ENCODE measurements around the gene ACKR2.

The ACKR2 gene

DNA sequence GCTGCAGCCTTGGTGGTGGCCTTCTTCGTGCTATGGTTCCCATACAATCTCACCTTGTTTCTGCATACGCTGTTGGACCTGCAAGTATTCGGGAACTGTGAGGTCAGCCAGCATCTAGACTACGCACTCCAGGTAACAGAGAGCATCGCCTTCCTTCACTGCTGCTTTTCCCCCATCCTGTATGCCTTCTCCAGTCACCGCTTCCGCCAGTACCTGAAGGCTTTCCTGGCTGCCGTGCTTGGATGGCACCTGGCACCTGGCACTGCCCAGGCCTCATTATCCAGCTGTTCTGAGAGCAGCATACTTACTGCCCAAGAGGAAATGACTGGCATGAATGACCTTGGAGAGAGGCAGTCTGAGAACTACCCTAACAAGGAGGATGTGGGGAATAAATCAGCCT is 56.0 kb downstream of the ACKR2 start:
- Histone ChIP-seq H3K9me3 (ENCODE audit: control insufficient read depth, insufficient read depth, low read length) (no peaks in the 10 kb centered on the region), H3K4me3 (ENCODE audit: low read depth, low read length) (no peak overlapping the region), H3K4me1 (ENCODE audit: control insufficient read depth, insufficient read depth, low read length) (no peaks in the 10 kb centered on the region), H3K27ac (ENCODE audit: low read depth, low read length) (no peak overlapping the region), H3K36me3 (ENCODE audit: control insufficient read depth, insufficient read depth, low read length) (no peaks in the 10 kb centered on the region), H3K27me3 (ENCODE audit: control insufficient read depth, insufficient read depth, low read length) (no peaks in the 10 kb centered on the region), H3K9ac (ENCODE audit: low read depth, low read length) (no peak overlapping the region)

- Histone ChIP-seq H3K4me1 (ENCODE audit: control insufficient read depth, insufficient read depth, low read length) (no peaks in the 10 kb centered on the region), H3K36me3 (ENCODE audit: control insufficient read depth, insufficient read depth, low read length) (no peaks in the 10 kb centered on the region), H3K4me3 (ENCODE audit: low read depth, low read length) (no peak overlapping the region), H3K9me3 (ENCODE audit: control insufficient read depth, insufficient read depth, low read length) (no peaks in the 10 kb centered on the region), H3K27me3 (ENCODE audit: control insufficient read depth, insufficient read depth, low read length) (no peaks in the 10 kb centered on the region), H3K27ac (ENCODE audit: low read depth, low read length) (no peak overlapping the region), H3K9ac (ENCODE audit: low read depth, low read length) (no peak overlapping the region)
These were observed 57.9 kb downstream of the ACKR2 start for GRCh38 chr3:42867138-42867537.

DNA sequence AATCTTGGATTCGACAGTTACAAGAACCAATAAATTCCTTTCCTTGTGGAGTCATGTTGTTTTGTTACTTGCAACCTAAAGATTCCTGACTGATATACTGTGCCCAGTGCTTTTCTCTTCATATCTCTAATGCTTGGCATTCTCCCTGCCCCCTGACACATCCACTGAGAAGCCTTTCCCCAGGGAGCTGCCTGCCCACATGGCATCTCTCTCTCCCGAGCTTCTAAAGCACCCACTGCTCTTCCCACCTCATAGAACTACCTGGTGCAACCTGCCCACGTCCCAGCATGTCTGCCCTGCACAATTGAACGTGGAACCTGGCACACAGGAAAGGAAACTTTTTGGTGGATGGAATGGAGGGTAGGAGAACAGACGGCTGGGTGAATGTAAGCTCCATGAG is 59.6 kb downstream of the ACKR2 start:
- no peaks in the 10 kb centered on the region for H3K9me3 ChIP-seq (ENCODE audit: control insufficient read depth, insufficient read depth, low read length)
- no peaks in the 10 kb centered on the region for H3K27me3 ChIP-seq (ENCODE audit: control insufficient read depth, insufficient read depth, low read length)
- H3K4me3 ChIP-seq (ENCODE audit: low read depth, low read length), result no peak overlapping the region
- H3K9ac ChIP-seq (ENCODE audit: low read depth, low read length), result no peak overlapping the region
- no peaks in the 10 kb centered on the region for H3K36me3 ChIP-seq (ENCODE audit: control insufficient read depth, insufficient read depth, low read length)
- H3K4me1 ChIP-seq (ENCODE audit: control insufficient read depth, insufficient read depth, low read length), result no peaks in the 10 kb centered on the region
- no peak overlapping the region for H3K27ac ChIP-seq (ENCODE audit: low read depth, low read length)

- Histone ChIP-seq H3K4me1 (ENCODE audit: control insufficient read depth, insufficient read depth, low read length) (no peaks in the 10 kb centered on the region), H3K36me3 (ENCODE audit: control insufficient read depth, insufficient read depth, low read length) (no peaks in the 10 kb centered on the region), H3K4me3 (ENCODE audit: low read depth, low read length) (no peak overlapping the region), H3K27ac (ENCODE audit: low read depth, low read length) (no peak overlapping the region), H3K9ac (ENCODE audit: low read depth, low read length) (no peak overlapping the region), H3K9me3 (ENCODE audit: control insufficient read depth, insufficient read depth, low read length) (no peaks in the 10 kb centered on the region), H3K27me3 (ENCODE audit: control insufficient read depth, insufficient read depth, low read length) (no peaks in the 10 kb centered on the region)
These were observed 62.4 kb downstream of the ACKR2 start for GRCh38 chr3:42871592-42872196.

GRCh38 chr3:42872718-42873117 is 63.5 kb downstream of the ACKR2 start:
- Histone ChIP-seq H3K36me3 (ENCODE audit: control insufficient read depth, insufficient read depth, low read length) (no peaks in the 10 kb centered on the region), H3K27me3 (ENCODE audit: control insufficient read depth, insufficient read depth, low read length) (no peaks in the 10 kb centered on the region), H3K4me1 (ENCODE audit: control insufficient read depth, insufficient read depth, low read length) (no peaks in the 10 kb centered on the region), H3K4me3 (ENCODE audit: low read depth, low read length) (no peak overlapping the region), H3K9ac (ENCODE audit: low read depth, low read length) (no peak overlapping the region), H3K27ac (ENCODE audit: low read depth, low read length) (no peak overlapping the region), H3K9me3 (ENCODE audit: control insufficient read depth, insufficient read depth, low read length) (no peaks in the 10 kb centered on the region)

DNA sequence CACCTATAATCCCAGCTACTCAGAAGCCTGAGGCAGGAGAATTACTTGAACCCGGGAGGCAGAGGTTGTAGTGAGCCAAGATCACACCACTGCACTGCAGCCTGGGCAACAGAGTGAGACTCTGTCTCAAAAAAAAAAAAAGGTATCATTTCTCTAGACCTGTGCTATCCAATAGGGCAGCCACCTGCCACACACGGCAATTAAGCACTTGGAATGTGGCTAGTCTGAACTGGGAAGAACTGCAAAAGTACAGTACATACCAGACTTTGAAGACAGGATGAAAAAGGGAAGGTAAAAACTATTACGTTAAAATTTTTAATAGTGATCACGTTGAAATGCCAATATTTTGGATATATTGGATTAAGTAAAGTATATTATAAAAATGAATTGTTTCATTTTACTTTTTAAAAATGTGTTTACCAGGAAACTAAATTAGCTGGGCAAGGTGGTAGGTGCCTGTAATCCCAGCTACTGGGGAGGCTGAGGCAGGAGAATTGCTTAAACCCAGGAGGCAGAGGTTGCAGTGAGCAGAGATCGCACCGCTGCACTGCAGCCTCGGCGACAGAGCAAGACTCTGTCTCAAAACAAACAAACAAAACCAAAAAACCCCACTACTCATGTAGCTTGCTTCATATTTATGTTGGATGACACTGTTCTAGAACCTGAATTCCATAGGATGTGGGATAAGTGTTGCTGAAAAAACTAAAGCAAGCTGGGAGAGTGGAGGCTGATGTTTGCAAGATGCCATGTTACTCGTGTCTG is 64.2 kb downstream of the ACKR2 start:
- no peak overlapping the region for H3K27ac ChIP-seq (ENCODE audit: low read depth, low read length)
- no peaks in the 10 kb centered on the region for H3K36me3 ChIP-seq (ENCODE audit: control insufficient read depth, insufficient read depth, low read length)
- H3K4me1 ChIP-seq (ENCODE audit: control insufficient read depth, insufficient read depth, low read length), result no peaks in the 10 kb centered on the region
- H3K9me3 ChIP-seq (ENCODE audit: control insufficient read depth, insufficient read depth, low read length), result no peaks in the 10 kb centered on the region
- H3K4me3 ChIP-seq (ENCODE audit: low read depth, low read length), result no peak overlapping the region
- H3K9ac ChIP-seq (ENCODE audit: low read depth, low read length), result no peak overlapping the region
- no peaks in the 10 kb centered on the region for H3K27me3 ChIP-seq (ENCODE audit: control insufficient read depth, insufficient read depth, low read length)

DNA sequence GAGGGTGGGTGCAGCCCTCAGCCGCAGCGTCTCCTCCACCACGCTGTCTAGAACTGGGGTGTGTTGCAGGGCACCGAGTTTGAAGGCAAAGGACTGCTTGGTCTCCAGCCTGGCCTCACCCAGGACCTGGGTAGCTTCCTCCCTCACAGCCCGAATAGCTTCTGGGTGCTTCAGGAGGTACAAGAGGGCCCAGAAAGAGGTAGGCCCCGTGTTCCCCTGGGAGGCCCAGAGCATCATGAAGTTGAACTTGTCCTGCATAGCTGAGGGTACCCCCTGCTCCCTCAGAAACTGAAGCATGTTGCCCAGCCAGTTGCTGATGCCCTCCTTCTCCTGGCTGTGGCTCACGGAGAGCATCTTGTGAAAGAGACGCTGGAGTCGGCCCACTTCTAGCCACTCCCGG is 65.5 kb downstream of the ACKR2 start:
- no peaks in the 10 kb centered on the region for H3K9me3 ChIP-seq (ENCODE audit: control insufficient read depth, insufficient read depth, low read length)
- no peak overlapping the region for H3K9ac ChIP-seq (ENCODE audit: low read depth, low read length)
- no peaks in the 10 kb centered on the region for H3K4me1 ChIP-seq (ENCODE audit: control insufficient read depth, insufficient read depth, low read length)
- no peaks in the 10 kb centered on the region for H3K27me3 ChIP-seq (ENCODE audit: control insufficient read depth, insufficient read depth, low read length)
- no peak overlapping the region for H3K4me3 ChIP-seq (ENCODE audit: low read depth, low read length)
- no peaks in the 10 kb centered on the region for H3K36me3 ChIP-seq (ENCODE audit: control insufficient read depth, insufficient read depth, low read length)
- no peak overlapping the region for H3K27ac ChIP-seq (ENCODE audit: low read depth, low read length)

DNA sequence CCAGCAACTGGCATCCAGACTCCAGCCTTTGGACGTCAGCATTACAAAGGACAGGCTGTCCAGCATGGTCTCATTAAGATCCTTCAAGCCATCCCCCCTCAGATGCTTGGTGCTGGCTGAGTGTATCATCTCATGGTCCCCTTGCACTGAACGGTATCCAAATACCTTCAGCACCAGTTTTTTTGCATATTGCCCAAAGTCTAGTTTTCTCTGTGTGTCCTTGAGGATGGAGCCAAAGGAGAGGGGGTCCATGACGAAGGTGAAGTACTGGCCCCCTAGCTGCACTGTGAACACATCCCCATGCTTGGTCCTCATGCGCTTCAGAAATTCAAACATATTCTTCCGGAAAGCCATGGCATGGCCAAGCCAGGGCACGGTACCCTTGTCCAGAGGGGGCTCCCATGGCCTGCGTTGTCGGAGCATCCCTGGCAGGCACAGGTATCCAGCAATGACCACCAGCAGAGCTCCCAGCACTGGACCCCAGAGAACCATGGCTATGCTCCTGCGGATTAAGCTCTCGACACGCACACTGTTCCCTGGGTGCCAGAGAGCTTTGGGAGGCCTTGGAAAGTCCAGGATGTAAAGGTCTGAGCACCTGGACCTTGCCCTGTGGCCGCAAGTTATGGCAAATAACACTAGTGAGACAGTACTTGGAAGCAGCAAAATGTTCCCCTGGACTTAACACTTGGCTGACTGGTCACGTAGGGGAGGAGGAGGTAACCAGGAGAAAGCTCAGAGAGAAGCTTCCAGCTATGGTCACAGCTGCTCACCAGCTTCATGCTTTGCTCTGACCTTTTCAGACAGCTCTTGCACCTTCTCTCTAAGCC is 66.3 kb downstream of the ACKR2 start, which contains the start of gene CYP8B1:
Gene CYP8B1 (minus strand): TSS at position 555 of the 827 bp plus-strand sequence. CDS start 63 bp downstream, at position 492.
- no peaks in the 10 kb centered on the region for H3K9me3 ChIP-seq (ENCODE audit: control insufficient read depth, insufficient read depth, low read length)
- H3K36me3 ChIP-seq (ENCODE audit: control insufficient read depth, insufficient read depth, low read length), result no peaks in the 10 kb centered on the region
- no peak within 1 kb of the TSS for H3K27ac ChIP-seq (ENCODE audit: low read depth, low read length)
- no peaks in the 10 kb centered on the region for H3K4me1 ChIP-seq (ENCODE audit: control insufficient read depth, insufficient read depth, low read length)
- no peak within 1 kb of the TSS for H3K9ac ChIP-seq (ENCODE audit: low read depth, low read length)
- no peak within 1 kb of the TSS for H3K4me3 ChIP-seq (ENCODE audit: low read depth, low read length)
- no peaks in the 10 kb centered on the region for H3K27me3 ChIP-seq (ENCODE audit: control insufficient read depth, insufficient read depth, low read length)

GRCh38 chr3:42876401-42876800 is 67.2 kb downstream of the ACKR2 start:
- Histone ChIP-seq H3K9ac (ENCODE audit: low read depth, low read length) (no peak overlapping the region), H3K27me3 (ENCODE audit: control insufficient read depth, insufficient read depth, low read length) (no peaks in the 10 kb centered on the region), H3K4me3 (ENCODE audit: low read depth, low read length) (no peak overlapping the region), H3K27ac (ENCODE audit: low read depth, low read length) (no peak overlapping the region), H3K4me1 (ENCODE audit: control insufficient read depth, insufficient read depth, low read length) (peaks cover 3% of the 10 kb centered on the region), H3K9me3 (ENCODE audit: control insufficient read depth, insufficient read depth, low read length) (no peaks in the 10 kb centered on the region), H3K36me3 (ENCODE audit: control insufficient read depth, insufficient read depth, low read length) (no peaks in the 10 kb centered on the region)

GRCh38 chr3:42876940-42877720 is 67.9 kb downstream of the ACKR2 start:
- Histone ChIP-seq H3K9me3 (ENCODE audit: control insufficient read depth, insufficient read depth, low read length) (no peaks in the 10 kb centered on the region), H3K4me1 (ENCODE audit: control insufficient read depth, insufficient read depth, low read length) (peaks cover 8% of the 10 kb centered on the region), H3K27ac (ENCODE audit: low read depth, low read length) (no peak overlapping the region), H3K4me3 (ENCODE audit: low read depth, low read length) (no peak overlapping the region), H3K27me3 (ENCODE audit: control insufficient read depth, insufficient read depth, low read length) (no peaks in the 10 kb centered on the region), H3K36me3 (ENCODE audit: control insufficient read depth, insufficient read depth, low read length) (no peaks in the 10 kb centered on the region), H3K9ac (ENCODE audit: low read depth, low read length) (no peak overlapping the region)
